ENCODE results near the gene PLCD1. TPM values are rescaled to one million over a fixed set of nuclear protein-coding genes. Genes with fewer than 3 reads are reported as not detected.

Gene PLCD1
- total RNA-seq, 1 donor from 2014 or later = 13.7 TPM

GRCh38 chr3:37967260-37967881, 62.1 kb downstream of the PLCD1 start:
- DNase-seq (ENCODE audit: low read depth in 2 of 2) = peak; percentile 75 to 81

- no peak for DNase-seq (ENCODE audit: low read depth in 2 of 2)
Measured at GRCh38 chr3:37964716-37965115, 64.7 kb downstream of the PLCD1 start.

GRCh38 chr3:37964146-37964545, 65.3 kb downstream of the PLCD1 start:
- no peak for DNase-seq (ENCODE audit: low read depth in 2 of 2)

- DNase-seq (ENCODE audit: low read depth in 2 of 2) = no peak
Measured at GRCh38 chr3:37963635-37964034, 65.8 kb downstream of the PLCD1 start.

GRCh38 chr3:37963016-37963415, 66.4 kb downstream of the PLCD1 start:
- DNase-seq (ENCODE audit: low read depth in 2 of 2) = no peak

- DNase-seq (ENCODE audit: low read depth in 2 of 2) = peak in 1 of 2 donors; percentile 53
Measured at GRCh38 chr3:37961622-37962431, 67.6 kb downstream of the PLCD1 start.

GRCh38 chr3:37957539-37957936, 71.9 kb downstream of the PLCD1 start:
- no peak for DNase-seq (ENCODE audit: low read depth in 2 of 2)

Other genes starting within 250 kb of the PLCD1 start
- 82.8 and 206 TPM in 2 replicates for gene CTDSPL, start 167.8 kb downstream of the PLCD1 start, total RNA-seq
- 2.8 and 3.1 TPM in 2 replicates for gene VILL, start 38.9 kb downstream of the PLCD1 start, total RNA-seq
- not detected in 2 replicates for gene DLEC1, start 9.6 kb upstream of the PLCD1 start, total RNA-seq
- gene ACAA1, start 107.5 kb upstream of the PLCD1 start, total RNA-seq = 32.5 and 32.9 TPM in 2 replicates
- 13.1 and 13.9 TPM in 2 replicates for gene MYD88, start 109.0 kb upstream of the PLCD1 start, total RNA-seq
- 24.0 and 32.1 TPM in 2 replicates for gene OXSR1, start 135.9 kb upstream of the PLCD1 start, total RNA-seq
- under 0.01 TPM in 2 replicates for gene SLC22A13, start 236.2 kb upstream of the PLCD1 start, total RNA-seq

All from lung microvascular endothelial cell (primary cell).